ENCODE results near the gene CCDC3.

The CCDC3 gene

GRCh38 chr10:12922117-12922900 is 79.2 kb downstream of the CCDC3 start:
- no peak for DNase-seq (ENCODE audit: low spot score)

- no peak for DNase-seq (ENCODE audit: low spot score)
These were observed 80.3 kb downstream of the CCDC3 start for GRCh38 chr10:12921163-12921562.

GRCh38 chr10:12919574-12919973 is 81.9 kb downstream of the CCDC3 start:
- DNase-seq (ENCODE audit: low spot score), result no peak

- no peak for DNase-seq (ENCODE audit: low spot score)
These were observed 84.9 kb downstream of the CCDC3 start for GRCh38 chr10:12916587-12916986.

- no peak for DNase-seq (ENCODE audit: low spot score)
These were observed 85.8 kb downstream of the CCDC3 start for GRCh38 chr10:12915637-12916168.

GRCh38 chr10:12914111-12914510 is 87.4 kb downstream of the CCDC3 start:
- DNase-seq (ENCODE audit: low spot score), result no peak

GRCh38 chr10:12911795-12912194 is 89.7 kb downstream of the CCDC3 start:
- DNase-seq (ENCODE audit: low spot score), result no peak

- DNase-seq (ENCODE audit: low spot score), result no peak
These were observed 90.7 kb downstream of the CCDC3 start for GRCh38 chr10:12910835-12911234.

GRCh38 chr10:12909836-12910185 is 91.7 kb downstream of the CCDC3 start:
- no peak for DNase-seq (ENCODE audit: low spot score)

GRCh38 chr10:12909182-12909835 is 92.2 kb downstream of the CCDC3 start:
- no peak for DNase-seq (ENCODE audit: low spot score)

GRCh38 chr10:12908773-12909172 is 92.7 kb downstream of the CCDC3 start:
- no peak for DNase-seq (ENCODE audit: low spot score)

- no peak for DNase-seq (ENCODE audit: low spot score)
These were observed 93.9 kb downstream of the CCDC3 start for GRCh38 chr10:12907656-12908055.

GRCh38 chr10:12906051-12906541 is 95.4 kb downstream of the CCDC3 start:
- DNase-seq (ENCODE audit: low spot score), result no peak

GRCh38 chr10:12905067-12905466 is 96.4 kb downstream of the CCDC3 start:
- DNase-seq (ENCODE audit: low spot score), result no peak

GRCh38 chr10:12902851-12903358 is 98.6 kb downstream of the CCDC3 start:
- no peak for DNase-seq (ENCODE audit: low spot score)

- DNase-seq (ENCODE audit: low spot score), result peak; percentile 62
These were observed 99.4 kb downstream of the CCDC3 start for GRCh38 chr10:12902135-12902572.

GRCh38 chr10:12899546-12899945 is 102.0 kb downstream of the CCDC3 start:
- DNase-seq (ENCODE audit: low spot score), result no peak

GRCh38 chr10:12898271-12898670 is 103.2 kb downstream of the CCDC3 start:
- no peak for DNase-seq (ENCODE audit: low spot score)

GRCh38 chr10:12897278-12897677 is 104.2 kb downstream of the CCDC3 start:
- no peak for DNase-seq (ENCODE audit: low spot score)

GRCh38 chr10:12896251-12896650 is 105.3 kb downstream of the CCDC3 start:
- DNase-seq (ENCODE audit: low spot score), result no peak

GRCh38 chr10:12892924-12893323 is 108.6 kb downstream of the CCDC3 start:
- DNase-seq (ENCODE audit: low spot score), result no peak

GRCh38 chr10:12890958-12891357 is 110.6 kb downstream of the CCDC3 start:
- no peak for DNase-seq (ENCODE audit: low spot score)

GRCh38 chr10:12888470-12888869 is 113.0 kb downstream of the CCDC3 start:
- DNase-seq (ENCODE audit: low spot score), result no peak
